Prostate gland (tissue), 2 donors: ENCODE data around the gene TRIM14.

Experiments used
- CTCF ChIP-seq, 4 experiments: fragments of 200-600 bp in 2 of 4; fragments of 450-650 bp in 2 of 4; sonication (generic) in 2 of 4; IDR thresholded peaks; 1 replicate in 3 of 4; 2 replicates in 1 of 4; pipeline ENCODE4 v1.5.1; 2016 to 2019; ENCODE audit warnings: antibody characterized with exemption in 4 of 4, mild to moderate bottlenecking in 2 of 4, moderate library complexity in 2 of 4
- POLR2A ChIP-seq: fragments of 450-650 bp; IDR thresholded peaks from one replicate; pipeline ENCODE4 v1.6.1; 2016; ENCODE audit warnings: antibody characterized with exemption, mild to moderate bottlenecking
- POLR2AphosphoS5 ChIP-seq: sonication (generic); formaldehyde crosslinking; IDR thresholded peaks from one replicate; pipeline ENCODE4 v1.6.1; 2017; ENCODE audit warnings: antibody characterized with exemption

- no peak for TF ChIP-seq CTCF (IDR thresholded peaks at IDR 0.05)
- TF ChIP-seq POLR2A, result no peak
- TF ChIP-seq POLR2AphosphoS5, result no peak
Observed at GRCh38 chr9:98161851-98162250, 42.8 kb upstream of the TRIM14 start.
